ENCODE measurements around the gene ANKRD40. TPM values are rescaled to one million over a fixed set of nuclear protein-coding genes. Genes with fewer than 3 reads are reported as not detected.

The ANKRD40 gene
- total RNA-seq, 1 donor from 2014 or later, result 62.0 TPM

- no peak for DNase-seq (ENCODE audit: low read depth, low spot score)
- no peaks in the 10 kb centered on the region for H3K9me3 Mint-ChIP-seq
- H3K27me3 Mint-ChIP-seq (ENCODE audit: low read depth), result no peaks in the 10 kb centered on the region
- no peak for TF ChIP-seq CTCF (conservative IDR thresholded peaks at IDR 0.05)
- peaks cover 12% of the 10 kb centered on the region for H3K4me1 Mint-ChIP-seq
- H3K36me3 Mint-ChIP-seq (ENCODE audit: low read depth), result no peaks in the 10 kb centered on the region
- no peak overlapping the region for H3K4me3 Mint-ChIP-seq
- H3K27ac Mint-ChIP-seq (ENCODE audit: unreplicated experiment), result no peak overlapping the region
Observed at GRCh38 chr17:50666316-50666715, 41.4 kb downstream of the ANKRD40 start.

- no peaks in the 10 kb centered on the region for H3K27me3 Mint-ChIP-seq (ENCODE audit: low read depth)
- no peak for DNase-seq (ENCODE audit: low read depth, low spot score)
- no peak for TF ChIP-seq CTCF (conservative IDR thresholded peaks at IDR 0.05)
- H3K4me1 Mint-ChIP-seq, result peaks cover 12% of the 10 kb centered on the region
- no peaks in the 10 kb centered on the region for H3K36me3 Mint-ChIP-seq (ENCODE audit: low read depth)
- H3K9me3 Mint-ChIP-seq, result no peaks in the 10 kb centered on the region
- no peak overlapping the region for H3K27ac Mint-ChIP-seq (ENCODE audit: unreplicated experiment)
- no peak overlapping the region for H3K4me3 Mint-ChIP-seq
Observed at GRCh38 chr17:50665838-50666237, 41.9 kb downstream of the ANKRD40 start.

GRCh38 chr17:50664788-50665458 lies 42.8 kb downstream of the ANKRD40 start:
- H3K36me3 Mint-ChIP-seq (ENCODE audit: low read depth), result no peaks in the 10 kb centered on the region
- H3K4me1 Mint-ChIP-seq, result peaks cover 12% of the 10 kb centered on the region
- DNase-seq (ENCODE audit: low read depth, low spot score), result no peak
- H3K9me3 Mint-ChIP-seq, result no peaks in the 10 kb centered on the region
- no peak overlapping the region for H3K27ac Mint-ChIP-seq (ENCODE audit: unreplicated experiment)
- H3K27me3 Mint-ChIP-seq (ENCODE audit: low read depth), result no peaks in the 10 kb centered on the region
- no peak overlapping the region for H3K4me3 Mint-ChIP-seq
- no peak for TF ChIP-seq CTCF (conservative IDR thresholded peaks at IDR 0.05)

- TF ChIP-seq CTCF (conservative IDR thresholded peaks at IDR 0.05), result no peak
- Mint-ChIP-seq H3K9me3 (no peaks in the 10 kb centered on the region), H3K4me1 (peaks cover 12% of the 10 kb centered on the region), H3K36me3 (ENCODE audit: low read depth) (no peaks in the 10 kb centered on the region), H3K4me3 (no peak overlapping the region), H3K27ac (ENCODE audit: unreplicated experiment) (peak overlapping the region; percentile 88), H3K27me3 (ENCODE audit: low read depth) (no peaks in the 10 kb centered on the region)
- DNase-seq (ENCODE audit: low read depth, low spot score), result no peak
Observed at GRCh38 chr17:50663812-50664374, 43.8 kb downstream of the ANKRD40 start.

- Mint-ChIP-seq H3K4me1 (peaks cover 12% of the 10 kb centered on the region), H3K36me3 (ENCODE audit: low read depth) (no peaks in the 10 kb centered on the region), H3K27ac (ENCODE audit: unreplicated experiment) (peak overlapping the region; percentile 68), H3K4me3 (no peak overlapping the region), H3K27me3 (ENCODE audit: low read depth) (no peaks in the 10 kb centered on the region), H3K9me3 (no peaks in the 10 kb centered on the region)
- TF ChIP-seq CTCF (conservative IDR thresholded peaks at IDR 0.05), result no peak
- DNase-seq (ENCODE audit: low read depth, low spot score), result no peak
Observed at GRCh38 chr17:50662632-50663225, 45.0 kb downstream of the ANKRD40 start.

All from neural crest cell (in vitro differentiated cells).